SK-N-MC (cell line): ENCODE results near the gene GALM.

ENCODE experiments used
- DNase-seq: peaks from one replicate; pipeline ENCODE4 v3.0.0-alpha.2; 2011; ENCODE audit warnings: low read depth, low spot score
- H3K27ac ChIP-seq: fragments of 200-600 bp; sonication (generic); 2 replicates; pipeline ENCODE4 v1.5.1; 2016; ENCODE audit warnings: mixed run types
- H3K36me3 ChIP-seq: fragments of 200-600 bp; sonication (generic); 2 replicates; pipeline ENCODE4 v1.6.1; 2017; ENCODE audit warnings: antibody characterized with exemption, low read length, mixed read lengths; ENCODE audit not compliant: insufficient read depth
- H3K4me3 ChIP-seq: fragments of 200-600 bp; sonication (generic); 2 replicates; pipeline ENCODE4 v1.5.1; 2016
- H3K9ac ChIP-seq: fragments of 200-600 bp; sonication (generic); 2 replicates; pipeline ENCODE4 v1.8.0; 2017; ENCODE audit warnings: mixed run types, mixed read lengths; ENCODE audit not compliant: insufficient read length
- H3K9me3 ChIP-seq: fragments of 200-600 bp; sonication (generic); 2 replicates; pipeline ENCODE4 v1.6.1; 2017; ENCODE audit warnings: low read depth, mild to moderate bottlenecking, antibody characterized with exemption, low read length, moderate library complexity, mixed read lengths
- EZH2 ChIP-seq: fragments of 200-600 bp; sonication (generic); IDR thresholded peaks from one replicate; pipeline ENCODE4 v1.6.1; 2017; ENCODE audit warnings: antibody characterized with exemption
- FOXP2 ChIP-seq: optimal IDR thresholded peaks from 2 replicates; pipeline ENCODE3; 2011; ENCODE audit warnings: mild to moderate bottlenecking, moderate library complexity; ENCODE audit not compliant: insufficient read depth; ENCODE audit errors: extremely low read length, control extremely low read depth
- POLR2AphosphoS5 ChIP-seq: IDR thresholded peaks from 2 replicates; pipeline ENCODE4 v1.6.1; 2012; ENCODE audit warnings: mild to moderate bottlenecking, low read depth, low read length, borderline replicate concordance

Gene GALM

GRCh38 chr2:38771632-38772031 lies 105.7 kb downstream of the GALM start:
- Histone ChIP-seq H3K9me3 (no peaks in the 10 kb centered on the region), H3K36me3 (no peaks in the 10 kb centered on the region), H3K27ac (peak overlapping the region; percentile 97), H3K4me3 (peak overlapping the region; percentile 39; the same call in 1 of the 2 replicates), H3K9ac (peak overlapping the region; percentile 57)
- DNase-seq = no peak
- TF ChIP-seq POLR2AphosphoS5 = no peak
- no peak for TF ChIP-seq EZH2
- TF ChIP-seq FOXP2 = no peak

- Histone ChIP-seq H3K27ac (peak overlapping the region; percentile 73), H3K9ac (no peak overlapping the region), H3K9me3 (no peaks in the 10 kb centered on the region), H3K4me3 (no peak overlapping the region), H3K36me3 (peaks cover 2% of the 10 kb centered on the region; the same call in 1 of the 2 replicates)
- no peak for DNase-seq
- TF ChIP-seq FOXP2 (no peak), POLR2AphosphoS5 (no peak), EZH2 (no peak)
These were observed 109.4 kb downstream of the GALM start for GRCh38 chr2:38775097-38775920.

GRCh38 chr2:38775921-38776225 lies 110.0 kb downstream of the GALM start:
- peak overlapping the region; percentile 73 for H3K27ac ChIP-seq
- H3K36me3 ChIP-seq = peaks cover 4% of the 10 kb centered on the region; the same call in 1 of the 2 replicates
- TF ChIP-seq EZH2 (no peak), POLR2AphosphoS5 (no peak), FOXP2 (no peak)
- peak overlapping the region; percentile 8 for H3K9ac ChIP-seq
- no peaks in the 10 kb centered on the region for H3K9me3 ChIP-seq
- DNase-seq = no peak
- peak overlapping the region; percentile 38 for H3K4me3 ChIP-seq

GRCh38 chr2:38776531-38776930 lies 110.6 kb downstream of the GALM start:
- Histone ChIP-seq H3K36me3 (peaks cover 10% of the 10 kb centered on the region), H3K27ac (peak overlapping the region; percentile 73), H3K9me3 (no peaks in the 10 kb centered on the region), H3K4me3 (peak overlapping the region; percentile 38; the same call in 1 of the 2 replicates), H3K9ac (peak overlapping the region; percentile 8)
- TF ChIP-seq POLR2AphosphoS5 = no peak
- no peak for TF ChIP-seq EZH2
- no peak for TF ChIP-seq FOXP2
- DNase-seq = no peak

- no peak for DNase-seq
- Histone ChIP-seq H3K9ac (peak overlapping the region; percentile 87), H3K27ac (no peak overlapping the region), H3K36me3 (peaks cover 17% of the 10 kb centered on the region), H3K4me3 (peak overlapping the region; percentile 89), H3K9me3 (no peaks in the 10 kb centered on the region)
- TF ChIP-seq FOXP2 (no peak), EZH2 (no peak), POLR2AphosphoS5 (no peak)
These were observed 112.8 kb downstream of the GALM start for GRCh38 chr2:38778687-38779082.

GRCh38 chr2:38783586-38783985 lies 117.7 kb downstream of the GALM start:
- Histone ChIP-seq H3K36me3 (peaks cover 17% of the 10 kb centered on the region), H3K27ac (peak overlapping the region; percentile 55), H3K4me3 (no peak overlapping the region), H3K9ac (no peak overlapping the region), H3K9me3 (no peaks in the 10 kb centered on the region)
- DNase-seq = no peak
- TF ChIP-seq EZH2 (no peak), FOXP2 (no peak), POLR2AphosphoS5 (no peak)
